NT2/D1 (cell line): ENCODE measurements around the gene YAP1.

Experiments used
- YY1 ChIP-seq: IDR thresholded peaks from 2 replicates; pipeline ENCODE4 v1.6.1; 2011; ENCODE audit not compliant: insufficient read length, insufficient read depth
- ZNF274 ChIP-seq: IDR thresholded peaks from 2 replicates; pipeline ENCODE4 v1.6.1; 2011; ENCODE audit warnings: mild to moderate bottlenecking, low read depth, low read length

- TF ChIP-seq YY1, result no peak
- TF ChIP-seq ZNF274, result no peak
Observed at GRCh38 chr11:102256251-102256650, 146.0 kb downstream of the YAP1 start.
